PC-3 (cell line): ENCODE measurements around the gene CDSN.

Source experiments
- CTCF ChIP-seq: fragments of 300-600 bp; sonication (generic); conservative IDR thresholded peaks from 2 replicates; pipeline ENCODE4 v1.5.1; 2017; ENCODE audit warnings: antibody characterized with exemption, low read depth, mild to moderate bottlenecking, low read length
- EZH2 ChIP-seq: fragments of 300-600 bp; sonication (generic); IDR thresholded peaks from one replicate; pipeline ENCODE4 v1.6.1; 2017; ENCODE audit warnings: antibody characterized with exemption, mild to moderate bottlenecking, low read length; ENCODE audit not compliant: unreplicated experiment

- TF ChIP-seq CTCF (no peak), EZH2 (no peak)
Measured at GRCh38 chr6:31074401-31074800, 45.8 kb downstream of the CDSN start.
